ENCODE data around the gene RAP2A. TPM values are rescaled to one million over a fixed set of nuclear protein-coding genes. Genes with fewer than 3 reads are reported as not detected.

Gene RAP2A
- total and polyA plus RNA-seq, 2 experiments from 2014 or later, result 15.1 to 24.3 TPM

DNA sequence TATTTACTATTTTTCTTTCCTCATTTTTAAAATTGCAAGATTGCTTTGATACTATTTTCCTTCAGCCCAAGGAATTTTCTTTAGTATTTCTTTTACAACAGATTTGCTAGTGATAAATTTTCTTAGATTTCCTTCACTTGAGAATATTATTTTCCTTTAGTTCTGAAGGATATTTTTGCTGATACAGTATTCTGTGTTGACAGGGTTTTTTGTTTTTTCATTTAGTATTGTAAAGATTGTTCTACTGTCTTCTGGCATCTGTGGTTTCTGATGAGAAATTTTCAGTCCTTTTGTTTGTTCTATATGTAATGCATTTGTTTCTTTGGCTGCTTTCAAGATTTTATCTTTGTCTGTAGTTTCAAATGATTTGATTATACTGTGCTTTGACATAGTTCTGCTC, 20.7 kb downstream of the RAP2A start:
- no peak for DNase-seq (ENCODE audit: low read depth in 1 of 2, low spot score in 1 of 2)
- Histone ChIP-seq H3K4me3 (no peak overlapping the region), H3K4me1 (ENCODE audit: low read depth) (peaks cover 5% of the 10 kb centered on the region), H3K36me3 (no peaks in the 10 kb centered on the region), H3K9me3 (ENCODE audit: low read depth) (no peaks in the 10 kb centered on the region), H3K27me3 (no peaks in the 10 kb centered on the region), H3K27ac (no peak overlapping the region)
- TF ChIP-seq, protein P1, sequence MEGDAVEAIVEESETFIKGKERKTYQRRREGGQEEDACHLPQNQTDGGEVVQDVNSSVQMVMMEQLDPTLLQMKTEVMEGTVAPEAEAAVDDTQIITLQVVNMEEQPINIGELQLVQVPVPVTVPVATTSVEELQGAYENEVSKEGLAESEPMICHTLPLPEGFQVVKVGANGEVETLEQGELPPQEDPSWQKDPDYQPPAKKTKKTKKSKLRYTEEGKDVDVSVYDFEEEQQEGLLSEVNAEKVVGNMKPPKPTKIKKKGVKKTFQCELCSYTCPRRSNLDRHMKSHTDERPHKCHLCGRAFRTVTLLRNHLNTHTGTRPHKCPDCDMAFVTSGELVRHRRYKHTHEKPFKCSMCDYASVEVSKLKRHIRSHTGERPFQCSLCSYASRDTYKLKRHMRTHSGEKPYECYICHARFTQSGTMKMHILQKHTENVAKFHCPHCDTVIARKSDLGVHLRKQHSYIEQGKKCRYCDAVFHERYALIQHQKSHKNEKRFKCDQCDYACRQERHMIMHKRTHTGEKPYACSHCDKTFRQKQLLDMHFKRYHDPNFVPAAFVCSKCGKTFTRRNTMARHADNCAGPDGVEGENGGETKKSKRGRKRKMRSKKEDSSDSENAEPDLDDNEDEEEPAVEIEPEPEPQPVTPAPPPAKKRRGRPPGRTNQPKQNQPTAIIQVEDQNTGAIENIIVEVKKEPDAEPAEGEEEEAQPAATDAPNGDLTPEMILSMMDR (IDR thresholded peaks at IDR 0.05; ENCODE audit: low read depth, low read length), result no peak

DNA sequence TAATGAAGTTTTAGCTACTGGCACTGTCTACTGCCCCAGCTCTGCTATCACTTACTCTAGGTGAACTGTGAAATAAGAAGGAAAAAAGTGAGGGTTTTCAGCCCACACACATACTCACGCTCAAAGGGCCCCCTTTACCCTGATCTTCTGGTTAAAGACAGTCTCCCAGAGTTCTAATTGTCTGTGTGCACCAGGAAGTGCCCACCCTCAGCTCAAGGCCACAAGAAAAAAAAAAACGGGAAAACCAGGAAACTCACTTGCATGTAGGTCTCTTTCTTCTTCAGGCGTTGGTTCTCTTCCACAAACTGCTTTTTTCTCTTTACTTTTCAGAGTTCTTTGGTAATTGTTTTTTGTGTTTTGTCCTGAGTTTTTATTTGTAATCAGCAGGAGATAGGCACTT, 22.1 kb downstream of the RAP2A start:
- Histone ChIP-seq H3K4me3 (no peak overlapping the region), H3K36me3 (no peaks in the 10 kb centered on the region), H3K27ac (no peak overlapping the region), H3K4me1 (ENCODE audit: low read depth) (peaks cover 18% of the 10 kb centered on the region), H3K9me3 (ENCODE audit: low read depth) (no peaks in the 10 kb centered on the region), H3K27me3 (no peaks in the 10 kb centered on the region)
- no peak for DNase-seq (ENCODE audit: low read depth in 1 of 2, low spot score in 1 of 2)
- TF ChIP-seq, protein P1 (IDR thresholded peaks at IDR 0.05; ENCODE audit: low read depth, low read length), result no peak

DNA sequence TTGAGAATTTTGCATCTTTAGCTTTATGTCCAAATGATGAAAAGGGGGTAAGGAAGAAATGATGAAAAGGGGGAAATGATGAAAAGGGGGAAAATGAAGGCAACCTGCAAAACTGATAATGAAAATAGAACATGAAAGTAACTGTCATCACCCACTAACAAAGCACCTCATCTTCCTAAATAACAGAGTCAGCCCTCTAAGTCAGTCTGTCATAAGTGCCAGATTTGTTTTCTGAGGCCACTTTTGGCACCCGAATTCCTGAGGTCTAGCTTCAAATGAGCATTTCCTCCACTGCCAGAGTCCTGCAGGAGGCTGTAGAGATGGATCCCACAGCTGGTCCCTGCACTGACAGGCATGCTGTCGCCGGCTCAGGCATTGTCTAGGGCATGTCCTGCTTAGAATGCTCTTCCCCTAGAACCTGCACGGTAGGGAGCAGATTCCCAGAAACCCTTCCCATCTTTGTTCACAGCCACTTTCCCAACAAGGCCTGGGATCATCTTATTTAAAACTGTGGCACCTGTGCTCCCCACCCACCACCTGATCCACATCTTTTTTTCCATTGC, 25.3 kb downstream of the RAP2A start:
- Histone ChIP-seq H3K27ac (no peak overlapping the region), H3K4me3 (no peak overlapping the region), H3K36me3 (peaks cover 3% of the 10 kb centered on the region), H3K4me1 (ENCODE audit: low read depth) (peaks cover 22% of the 10 kb centered on the region), H3K9me3 (ENCODE audit: low read depth) (no peaks in the 10 kb centered on the region), H3K27me3 (no peaks in the 10 kb centered on the region)
- no peak for DNase-seq (ENCODE audit: low read depth in 1 of 2, low spot score in 1 of 2)
- TF ChIP-seq, protein P1 (IDR thresholded peaks at IDR 0.05; ENCODE audit: low read depth, low read length), result no peak

DNA sequence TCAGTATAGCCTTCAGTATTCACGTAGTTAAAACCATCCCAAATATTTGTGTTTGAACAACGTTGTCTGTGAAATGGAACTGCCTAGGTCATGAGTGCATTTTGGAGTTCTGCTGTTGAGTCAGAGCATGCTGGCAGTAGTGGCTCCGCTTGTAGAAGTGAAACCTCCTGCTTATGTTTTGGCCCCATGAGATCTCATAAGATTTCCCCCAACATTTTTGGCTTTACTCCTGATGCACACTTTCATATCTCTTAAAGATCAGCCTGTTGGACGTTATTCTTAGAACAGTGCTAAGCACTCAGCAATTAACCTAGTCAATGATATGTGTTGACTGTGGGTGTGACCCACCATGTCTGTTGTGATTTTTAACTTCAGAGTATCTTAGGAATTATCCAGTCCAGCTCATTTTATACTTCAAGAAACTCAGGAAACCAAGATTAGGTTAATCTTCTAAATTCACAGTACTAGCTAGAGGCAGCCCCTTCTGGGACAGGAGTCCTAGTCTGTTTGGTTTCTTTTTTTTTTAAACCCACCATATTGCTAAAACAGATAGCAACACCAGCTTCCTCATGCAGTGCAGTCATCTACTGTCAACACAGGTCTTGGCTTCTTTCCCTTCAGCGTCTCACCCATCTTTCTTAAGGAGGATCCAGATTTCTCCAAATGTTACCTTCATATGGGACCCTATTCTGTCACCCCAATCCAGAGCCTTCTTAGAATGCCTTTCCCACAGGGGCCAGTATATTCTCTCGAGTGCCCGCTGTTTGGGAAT, 26.2 kb downstream of the RAP2A start:
- Histone ChIP-seq H3K27ac (peak overlapping the region; percentile 56), H3K9me3 (ENCODE audit: low read depth) (no peaks in the 10 kb centered on the region), H3K36me3 (peaks cover 9% of the 10 kb centered on the region), H3K27me3 (no peaks in the 10 kb centered on the region), H3K4me3 (no peak overlapping the region), H3K4me1 (ENCODE audit: low read depth) (peaks cover 22% of the 10 kb centered on the region)
- TF ChIP-seq, protein P1 (IDR thresholded peaks at IDR 0.05; ENCODE audit: low read depth, low read length), result no peak
- peak in 1 of 2 donors; percentile 60 for DNase-seq (ENCODE audit: low read depth in 1 of 2, low spot score in 1 of 2)

DNA sequence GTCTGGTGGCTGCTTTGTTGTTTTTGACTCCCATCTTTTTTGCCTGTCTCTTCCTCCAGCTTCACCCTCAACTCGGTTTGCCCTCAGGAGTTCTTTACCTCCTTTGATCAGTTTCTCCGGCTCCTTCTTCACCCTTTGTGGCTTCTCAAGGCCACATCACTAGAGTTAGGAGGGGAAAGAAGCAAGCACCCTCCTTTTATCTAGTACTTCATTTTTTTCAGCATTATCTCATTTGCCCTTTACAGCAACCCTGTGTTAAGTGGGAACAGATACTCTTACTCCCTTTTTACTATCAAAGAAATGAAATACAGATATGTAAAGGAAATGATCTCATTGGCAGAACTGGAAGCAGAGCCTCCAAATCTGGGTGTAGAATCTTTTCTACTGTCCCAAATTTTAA, 26.9 kb downstream of the RAP2A start:
- Histone ChIP-seq H3K27me3 (no peaks in the 10 kb centered on the region), H3K27ac (peak overlapping the region; percentile 56), H3K4me3 (no peak overlapping the region), H3K36me3 (peaks cover 15% of the 10 kb centered on the region), H3K9me3 (ENCODE audit: low read depth) (no peaks in the 10 kb centered on the region), H3K4me1 (ENCODE audit: low read depth) (peaks cover 22% of the 10 kb centered on the region)
- DNase-seq (ENCODE audit: low read depth in 1 of 2, low spot score in 1 of 2), result no peak
- TF ChIP-seq, protein P1 (IDR thresholded peaks at IDR 0.05; ENCODE audit: low read depth, low read length), result no peak
